ENCODE data around the gene CRMP1. TPM values are rescaled to one million over a fixed set of nuclear protein-coding genes. Genes with fewer than 3 reads are reported as not detected.

Gene CRMP1
- total and polyA plus RNA-seq, 2 of the 4 experiments (the other 2 are of a cell fraction), result 4.1 to 7.4 TPM

DNA sequence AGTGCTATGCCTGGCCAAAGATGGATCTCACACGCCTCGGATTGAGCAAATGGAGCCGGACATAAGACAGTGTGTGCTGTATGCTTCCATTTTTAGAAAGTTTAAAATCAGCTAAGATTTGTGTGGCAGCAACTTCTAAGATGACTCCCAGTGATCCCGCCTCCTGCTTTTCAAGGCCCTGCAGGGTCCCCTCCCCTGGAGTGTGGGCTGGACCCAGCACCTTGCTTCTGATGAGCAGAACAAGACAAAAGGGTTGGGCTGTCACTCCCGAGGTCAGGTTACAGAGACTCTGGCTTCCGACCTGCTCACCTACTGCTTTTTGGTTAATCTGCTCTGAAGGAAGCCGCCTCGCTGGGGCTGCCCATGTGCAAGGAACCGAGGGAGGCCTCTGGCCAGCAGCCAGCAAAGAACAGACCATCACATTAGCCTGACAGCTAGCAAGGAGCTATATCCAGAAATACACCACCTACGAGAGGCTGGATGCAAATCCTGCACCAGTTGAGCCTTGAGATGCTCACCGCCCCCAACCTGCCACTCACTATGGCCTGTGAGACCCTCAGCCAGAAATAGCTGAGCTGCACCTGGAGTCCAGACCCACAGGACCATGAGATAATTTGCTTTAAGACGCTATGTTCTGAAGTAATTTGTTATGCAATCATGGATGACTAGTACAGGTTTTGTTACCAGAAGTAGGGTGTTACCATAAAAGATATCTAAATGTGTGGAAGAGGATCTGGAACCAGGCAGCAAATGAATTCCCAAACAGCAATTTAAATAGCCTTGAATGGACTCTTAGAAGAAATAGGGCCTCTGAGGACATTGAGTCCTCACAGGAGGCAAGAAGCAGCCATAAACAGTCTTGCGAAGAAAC, 47.6 kb downstream of the CRMP1 start:
- Histone ChIP-seq H2BK15ac (ENCODE audit: low read depth, low read length) (no peak overlapping the region), H4K91ac (ENCODE audit: insufficient read depth, low read depth, low read length) (no peak overlapping the region), H4K8ac (ENCODE audit: low read depth in 2 of 2, low read length in 2 of 2) (no peak overlapping the region), H3K9me1 (ENCODE audit: insufficient read depth, low read length) (no peaks in the 10 kb centered on the region), H3K27ac (ENCODE audit: insufficient read depth, low read length) (no peak overlapping the region), H2AFZ (replicated peaks; ENCODE audit: low read length, poor library complexity) (no peak overlapping the region), H3K4me1 (ENCODE audit: control insufficient read depth, insufficient read depth, low read length) (peaks cover 4% of the 10 kb centered on the region; the same call in 1 of the 2 replicates), H3K14ac (replicated peaks; ENCODE audit: low read depth, low read length) (no peak overlapping the region), H3K4ac (ENCODE audit: low read depth, low read length) (no peak overlapping the region), H3K9ac (ENCODE audit: low read depth, low read length) (no peak overlapping the region), H3K4me3 (ENCODE audit: insufficient read depth, low read depth, low read length) (no peak overlapping the region), H2AK5ac (ENCODE audit: low read depth, low read length) (no peak overlapping the region), H3K9me3 (ENCODE audit: control insufficient read depth, insufficient read depth, low read length) (no peaks in the 10 kb centered on the region), H4K20me1 (ENCODE audit: insufficient read depth, low read length) (no peaks in the 10 kb centered on the region), H3K79me1 (ENCODE audit: low read depth in 1 of 2, low read length in 2 of 2) (no peaks in the 10 kb centered on the region), H2BK20ac (ENCODE audit: low read depth, low read length) (no peak overlapping the region), H2BK120ac (ENCODE audit: low read depth, low read length) (no peak overlapping the region), H3K4me2 (ENCODE audit: low read depth, low read length) (no peak overlapping the region), H4K5ac (ENCODE audit: low read depth, low read length) (no peak overlapping the region), H3K18ac (ENCODE audit: low read depth, low read length) (no peak overlapping the region), H3K56ac (ENCODE audit: extremely low read depth, insufficient read depth, low read length) (no peak overlapping the region), H3K36me3 (ENCODE audit: control insufficient read depth, insufficient read depth, low read length) (peaks cover 9% of the 10 kb centered on the region; the same call in 1 of the 2 replicates), H3K27me3 (ENCODE audit: control insufficient read depth, insufficient read depth, low read length) (no peaks in the 10 kb centered on the region), H2BK5ac (ENCODE audit: low read depth, low read length, poor library complexity, severe bottlenecking) (no peak overlapping the region), H3K23ac (ENCODE audit: low read depth, low read length) (no peak overlapping the region), H2AK9ac (replicated peaks; ENCODE audit: low read depth, low read length, poor library complexity) (no peak overlapping the region)
- CTCF ChIA-PET, result no interaction called here
- TF ChIP-seq FOS (IDR thresholded peaks at IDR 0.05; ENCODE audit: low read depth, low read length) (no peak), BHLHE40 (IDR thresholded peaks at IDR 0.05; ENCODE audit: low read depth, low read length) (no peak), RCOR1 (IDR thresholded peaks at IDR 0.05; ENCODE audit: insufficient replicate concordance, low read length) (no peak), POLR2A (IDR thresholded peaks at IDR 0.05; ENCODE audit: low read depth, low read length) (no peak)
- BruUV-seq (replicated peaks), result no TSS peak
- dilution Hi-C loops (cut with HindIII; ENCODE audit: low sequenced_read_pairs, unreplicated experiment) (no loop called here), in situ Hi-C loops (cut with MboI; ENCODE audit: low sequenced_read_pairs) (no loop called here), intact Hi-C loops (cut with micrococcal nuclease) (no loop called here)
- 48% methylated on average over 5 of the region's 13 CpGs; no CpG with 5 or more reads in 1 of the 2 experiments for WGBS, 2 experiments (ENCODE audit: extremely low coverage in 2 of 2, insufficient read length in 1 of 2)
- POLR2A ChIA-PET (ENCODE audit: unreplicated experiment), result no interaction called here
- ATAC-seq (ENCODE audit: low read depth) (no peak), DNase-seq (no peak)
